Panc1 (cell line): ENCODE measurements around the gene ALK. TPM values are rescaled to one million over a fixed set of nuclear protein-coding genes. Genes with fewer than 3 reads are reported as not detected.

ENCODE experiments used
- ATAC-seq: fragments of 200-7000 bp; cut with Tn5 transposase; 2 replicates; pipeline ENCODE4 v1.9.1; 2020; ENCODE audit warnings: mild to moderate bottlenecking, moderate library complexity
- BruUV-seq: library from RNA; stranded (reverse); fragments of 400-500 nt; replicated peaks from 2 replicates; lab custom pipeline; 2021; lab: Mats Ljungman, UMichigan
- CTCF ChIA-PET: fragments of 300-600 bp; sonication (Branson Sonifier 250); formaldehyde crosslinking; loops from one replicate; lab custom pipeline; 2022; ENCODE audit warnings: antibody characterized with exemption; lab: Charles Lee
- POLR2A ChIA-PET: fragments of 300-600 bp; sonication (Branson Sonifier 250); formaldehyde crosslinking; loops from one replicate; lab custom pipeline; 2022; ENCODE audit warnings: antibody characterized with exemption; lab: Charles Lee
- DNase-seq: peaks from one replicate; pipeline ENCODE4 v3.0.0-alpha.2; 2010; ENCODE audit warnings: low read depth, low spot score
- H3K27ac ChIP-seq: 2 replicates; pipeline ENCODE4 v1.5.1; 2011; ENCODE audit warnings: mild to moderate bottlenecking, low read length, inconsistent platforms
- H3K27me3 ChIP-seq: fragments of 200-500 bp; sonication (Bioruptor generic); 2 replicates; pipeline ENCODE4 v1.6.0; 2014; ENCODE audit warnings: low read length, inconsistent platforms; ENCODE audit not compliant: control insufficient read depth, insufficient read depth
- H3K36me3 ChIP-seq: fragments of 200-500 bp; sonication (Bioruptor generic); 2 replicates; pipeline ENCODE4 v1.5.1; 2014; ENCODE audit warnings: inconsistent platforms, mild to moderate bottlenecking, low read length, moderate library complexity; ENCODE audit not compliant: control insufficient read depth, insufficient read depth
- H3K4me1 ChIP-seq: 2 replicates; pipeline ENCODE4 v1.5.1; 2011; ENCODE audit warnings: inconsistent platforms, mild to moderate bottlenecking, low read length, moderate library complexity; ENCODE audit not compliant: control insufficient read depth, insufficient read depth
- H3K4me3 ChIP-seq, 2 experiments: 2 replicates each; pipeline ENCODE4 v1.5.1; 2011 to 2012; ENCODE audit warnings: low read depth in 2 of 2, low read length in 2 of 2, mild to moderate bottlenecking in 2 of 2, inconsistent platforms in 1 of 2, moderate library complexity in 1 of 2
- H3K9me3 ChIP-seq: fragments of 200-500 bp; sonication (Bioruptor generic); 2 replicates; pipeline ENCODE4 v1.5.1; 2014; ENCODE audit warnings: low read depth, mild to moderate bottlenecking, inconsistent platforms, low read length, moderate library complexity; ENCODE audit not compliant: control insufficient read depth, insufficient read depth
- POLR2AphosphoS5 ChIP-seq: IDR thresholded peaks from 2 replicates; pipeline ENCODE4 v1.6.1; 2012; ENCODE audit warnings: mild to moderate bottlenecking, low read depth, low read length, moderate library complexity
- SIN3A ChIP-seq: IDR thresholded peaks from 2 replicates; pipeline ENCODE4 v1.6.1; 2012; ENCODE audit warnings: low read depth, mild to moderate bottlenecking, low read length, moderate library complexity, borderline replicate concordance; ENCODE audit not compliant: insufficient read depth
- TCF7L2 ChIP-seq: IDR thresholded peaks from 2 replicates; pipeline ENCODE4 v1.6.1; 2011; ENCODE audit warnings: mild to moderate bottlenecking, low read depth, low read length, inconsistent platforms
- in situ Hi-C: cut with HindIII; loops from 2 replicates; pipeline ENCODE4 v1.10.0; 2016; ENCODE audit warnings: low sequenced_read_pairs, low pct_unique_long_range_greater_than_20kb
- intact Hi-C: fragments of 100-400 bp; cut with micrococcal nuclease; formaldehyde crosslinking; loops from one replicate; pipeline ENCODE4 v1.10.0; 2022; ENCODE audit not compliant: unreplicated experiment
- total RNA-seq: library from RNA; stranded (reverse); gene quantifications from one replicate; pipeline ENCODE4 v1.2.1, GENCODE V29; 2021; ENCODE audit not compliant: unreplicated experiment
- TF ChIP-seq, protein P1 (sequence below): fragments of 450-650 bp; IDR thresholded peaks from 2 replicates; pipeline ENCODE4 v1.5.1; 2017; ENCODE audit warnings: mild to moderate bottlenecking
- TF ChIP-seq, protein P2 (sequence below), 2 experiments: IDR thresholded peaks; 2 replicates each; pipeline ENCODE4 v1.6.1; 2011 to 2012; ENCODE audit warnings: low read depth in 2 of 2, control low read depth in 1 of 2, low read length in 1 of 2, mild to moderate bottlenecking in 1 of 2, moderate library complexity in 1 of 2; ENCODE audit not compliant: insufficient read depth in 1 of 2

Gene ALK
- total RNA-seq, 1 experiment from 2014 or later = not detected

DNA sequence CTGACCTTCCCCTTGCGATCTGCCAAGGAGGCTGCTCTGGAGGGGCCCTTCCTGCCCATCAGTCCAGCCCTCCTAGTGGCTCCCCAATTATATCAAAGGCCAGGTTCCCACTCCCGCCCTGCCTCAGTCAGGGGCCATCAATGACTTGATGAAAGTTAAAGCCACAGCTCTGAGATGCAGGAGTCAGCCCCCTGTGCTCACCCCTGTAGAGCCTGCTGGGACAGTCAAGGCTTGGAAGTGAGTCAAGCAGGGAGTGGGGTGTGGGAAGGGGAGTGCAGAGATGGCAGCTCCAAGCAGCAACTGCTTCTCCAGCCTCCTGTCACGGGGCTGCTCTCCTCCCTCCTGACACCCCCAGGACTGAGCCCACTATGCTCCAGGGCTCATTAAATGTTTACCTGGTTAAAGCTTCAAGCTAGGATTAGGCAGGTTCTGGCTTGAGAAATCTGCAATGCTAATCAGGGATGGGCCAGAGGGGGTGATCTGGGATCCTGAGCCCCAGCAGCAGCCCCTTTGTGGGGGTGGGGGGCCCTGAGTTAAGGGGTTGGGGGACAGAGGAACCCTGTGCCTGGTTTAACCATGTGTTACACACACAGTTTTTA is 42.7 kb upstream of the ALK start:
- DNase-seq (no peak), ATAC-seq (no peak)
- ChIA-PET POLR2A (interaction anchor here (0.5 to 0.6 kb wide), 2 partner anchors 50 to 1044 kb away, joined by 7 to 11 read pairs; no protein-coding TSS in a partner anchor), CTCF (no interaction called here)
- Histone ChIP-seq H3K36me3 (no peaks in the 10 kb centered on the region), H3K27me3 (peaks cover 17% of the 10 kb centered on the region), H3K4me1 (no peaks in the 10 kb centered on the region), H3K27ac (no peak overlapping the region), H3K4me3 (no peak overlapping the region), H3K9me3 (no peaks in the 10 kb centered on the region)
- intact Hi-C loops = no loop called here
- BruUV-seq = no TSS peak
- TF ChIP-seq, protein P1, sequence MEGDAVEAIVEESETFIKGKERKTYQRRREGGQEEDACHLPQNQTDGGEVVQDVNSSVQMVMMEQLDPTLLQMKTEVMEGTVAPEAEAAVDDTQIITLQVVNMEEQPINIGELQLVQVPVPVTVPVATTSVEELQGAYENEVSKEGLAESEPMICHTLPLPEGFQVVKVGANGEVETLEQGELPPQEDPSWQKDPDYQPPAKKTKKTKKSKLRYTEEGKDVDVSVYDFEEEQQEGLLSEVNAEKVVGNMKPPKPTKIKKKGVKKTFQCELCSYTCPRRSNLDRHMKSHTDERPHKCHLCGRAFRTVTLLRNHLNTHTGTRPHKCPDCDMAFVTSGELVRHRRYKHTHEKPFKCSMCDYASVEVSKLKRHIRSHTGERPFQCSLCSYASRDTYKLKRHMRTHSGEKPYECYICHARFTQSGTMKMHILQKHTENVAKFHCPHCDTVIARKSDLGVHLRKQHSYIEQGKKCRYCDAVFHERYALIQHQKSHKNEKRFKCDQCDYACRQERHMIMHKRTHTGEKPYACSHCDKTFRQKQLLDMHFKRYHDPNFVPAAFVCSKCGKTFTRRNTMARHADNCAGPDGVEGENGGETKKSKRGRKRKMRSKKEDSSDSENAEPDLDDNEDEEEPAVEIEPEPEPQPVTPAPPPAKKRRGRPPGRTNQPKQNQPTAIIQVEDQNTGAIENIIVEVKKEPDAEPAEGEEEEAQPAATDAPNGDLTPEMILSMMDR = no peak
- no peak for TF ChIP-seq POLR2AphosphoS5
- TF ChIP-seq TCF7L2 = no peak
- no peak for TF ChIP-seq SIN3A
- TF ChIP-seq, protein P2, sequence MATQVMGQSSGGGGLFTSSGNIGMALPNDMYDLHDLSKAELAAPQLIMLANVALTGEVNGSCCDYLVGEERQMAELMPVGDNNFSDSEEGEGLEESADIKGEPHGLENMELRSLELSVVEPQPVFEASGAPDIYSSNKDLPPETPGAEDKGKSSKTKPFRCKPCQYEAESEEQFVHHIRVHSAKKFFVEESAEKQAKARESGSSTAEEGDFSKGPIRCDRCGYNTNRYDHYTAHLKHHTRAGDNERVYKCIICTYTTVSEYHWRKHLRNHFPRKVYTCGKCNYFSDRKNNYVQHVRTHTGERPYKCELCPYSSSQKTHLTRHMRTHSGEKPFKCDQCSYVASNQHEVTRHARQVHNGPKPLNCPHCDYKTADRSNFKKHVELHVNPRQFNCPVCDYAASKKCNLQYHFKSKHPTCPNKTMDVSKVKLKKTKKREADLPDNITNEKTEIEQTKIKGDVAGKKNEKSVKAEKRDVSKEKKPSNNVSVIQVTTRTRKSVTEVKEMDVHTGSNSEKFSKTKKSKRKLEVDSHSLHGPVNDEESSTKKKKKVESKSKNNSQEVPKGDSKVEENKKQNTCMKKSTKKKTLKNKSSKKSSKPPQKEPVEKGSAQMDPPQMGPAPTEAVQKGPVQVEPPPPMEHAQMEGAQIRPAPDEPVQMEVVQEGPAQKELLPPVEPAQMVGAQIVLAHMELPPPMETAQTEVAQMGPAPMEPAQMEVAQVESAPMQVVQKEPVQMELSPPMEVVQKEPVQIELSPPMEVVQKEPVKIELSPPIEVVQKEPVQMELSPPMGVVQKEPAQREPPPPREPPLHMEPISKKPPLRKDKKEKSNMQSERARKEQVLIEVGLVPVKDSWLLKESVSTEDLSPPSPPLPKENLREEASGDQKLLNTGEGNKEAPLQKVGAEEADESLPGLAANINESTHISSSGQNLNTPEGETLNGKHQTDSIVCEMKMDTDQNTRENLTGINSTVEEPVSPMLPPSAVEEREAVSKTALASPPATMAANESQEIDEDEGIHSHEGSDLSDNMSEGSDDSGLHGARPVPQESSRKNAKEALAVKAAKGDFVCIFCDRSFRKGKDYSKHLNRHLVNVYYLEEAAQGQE (IDR thresholded peaks at IDR 0.05; ENCODE audit: insufficient read depth in 1 of 2, low read depth in 2 of 2, low read length in 1 of 2) = no peak
- in situ Hi-C loops = no loop called here

DNA sequence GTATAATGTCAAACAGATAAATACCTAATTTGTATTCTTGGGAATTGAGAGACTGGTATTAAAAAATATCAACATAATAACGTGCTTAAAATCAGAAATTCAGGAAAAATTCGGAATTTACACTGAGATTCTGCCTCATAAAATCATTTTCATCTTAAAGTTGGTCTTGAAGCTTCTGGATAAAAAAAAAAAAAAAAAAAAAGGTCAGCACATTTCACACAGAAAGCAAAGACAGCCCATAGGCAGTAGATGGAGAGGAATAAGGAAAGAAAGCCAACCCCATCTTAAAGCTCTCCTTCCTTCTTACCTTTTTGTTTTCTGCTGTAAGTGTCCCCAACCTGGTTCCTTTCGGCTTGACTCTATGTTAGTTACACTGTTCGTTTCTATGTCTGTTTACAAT is 41.5 kb upstream of the ALK start:
- BruUV-seq = no TSS peak
- no peaks in the 10 kb centered on the region for H3K4me1 ChIP-seq
- no peak overlapping the region for H3K4me3 ChIP-seq
- ChIA-PET CTCF (no interaction called here), POLR2A (no interaction called here)
- no peaks in the 10 kb centered on the region for H3K9me3 ChIP-seq
- H3K27ac ChIP-seq = no peak overlapping the region
- ATAC-seq (no peak), DNase-seq (no peak)
- intact Hi-C loops (no loop called here), in situ Hi-C loops (no loop called here)
- H3K36me3 ChIP-seq = no peaks in the 10 kb centered on the region
- peaks cover 14% of the 10 kb centered on the region for H3K27me3 ChIP-seq
- TF ChIP-seq SIN3A = no peak
- TF ChIP-seq, protein P2 (IDR thresholded peaks at IDR 0.05; ENCODE audit: insufficient read depth in 1 of 2, low read depth in 2 of 2, low read length in 1 of 2) = no peak
- TF ChIP-seq TCF7L2 = no peak
- TF ChIP-seq, protein P1 = no peak
- TF ChIP-seq POLR2AphosphoS5 = no peak
